GM19463 (cell line): Measurements from ENCODE around the gene MED16.
"Not testable (repeated sequence)": the region's sequence is repeated elsewhere in the genome, so short reads cannot be mapped to it uniquely, and the experiment has no call there.

Experiments
- ATAC-seq: cut with Tn5 transposase; IDR thresholded peaks from one replicate; pipeline ENCODE4 v1.9.1; 2021; ENCODE audit warnings: mild to moderate bottlenecking, moderate library complexity; ENCODE audit not compliant: unreplicated experiment

The MED16 gene

DNA sequence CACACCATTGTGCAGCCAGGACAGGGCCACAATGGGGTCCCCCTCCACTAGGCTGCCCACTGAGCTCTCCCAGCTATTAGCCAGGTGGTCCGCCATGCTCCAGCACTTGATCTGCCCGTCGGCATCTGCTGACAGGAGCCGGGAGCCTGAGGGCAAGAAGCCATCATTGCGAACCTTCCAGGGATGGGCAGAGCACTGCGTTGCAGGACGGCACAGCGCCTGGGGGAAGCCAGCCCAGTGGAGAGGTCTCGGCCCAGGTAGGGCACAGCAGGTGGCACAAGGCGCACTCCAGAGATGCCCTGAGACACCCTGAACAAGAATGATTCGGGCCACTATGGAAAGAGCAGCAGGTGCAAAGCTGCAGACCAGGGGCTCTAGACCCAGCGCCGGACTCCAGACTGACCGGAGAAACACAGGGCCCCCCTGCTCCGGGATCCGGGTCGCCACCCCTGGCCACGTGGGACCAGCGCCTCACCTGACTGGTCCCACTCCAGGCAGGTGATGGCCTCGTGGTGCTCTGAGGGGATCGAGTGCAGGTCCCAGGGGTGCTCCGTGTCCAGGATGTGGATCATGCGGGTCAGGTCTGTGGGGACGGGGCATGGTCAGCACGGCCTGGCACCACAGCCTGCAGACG is 3.2 kb downstream of the MED16 start:
- ATAC-seq = no peak

DNA sequence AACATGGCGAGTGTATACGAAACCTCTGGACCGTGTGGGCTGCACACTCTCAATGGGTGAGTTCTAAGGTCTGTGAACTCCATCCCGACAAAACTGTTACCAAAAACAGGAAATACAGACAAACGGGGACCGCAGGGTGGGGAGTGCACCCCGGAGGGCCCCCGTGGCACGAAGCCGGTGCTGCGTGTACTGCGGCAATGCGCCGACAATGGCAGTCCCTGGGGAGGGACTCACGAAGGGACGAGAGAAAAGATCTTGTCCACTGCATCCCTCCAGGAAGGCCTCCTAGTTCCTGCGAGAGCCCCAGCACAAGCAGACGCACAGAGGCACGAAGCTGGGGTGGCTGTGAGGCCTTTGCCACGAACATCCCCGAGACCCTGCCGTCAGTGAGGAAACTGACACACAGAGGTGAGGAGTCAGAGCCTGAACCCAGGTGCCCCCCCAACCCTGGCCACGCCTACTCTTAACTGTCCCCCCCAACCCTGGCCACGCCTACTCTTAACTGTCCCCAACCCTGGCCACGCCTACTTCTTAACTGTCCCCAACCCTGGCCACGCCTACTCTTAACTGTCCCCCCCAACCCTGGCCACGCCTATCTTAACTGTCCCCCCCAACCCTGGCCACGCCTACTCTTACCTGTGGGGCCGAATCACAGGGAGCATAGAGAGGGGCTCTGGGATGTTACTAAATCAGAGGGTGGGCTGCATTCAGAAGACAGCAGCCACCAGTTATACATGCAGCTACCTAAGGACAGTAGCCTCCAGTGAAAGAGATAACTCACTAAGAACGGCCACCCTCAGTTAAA is 4.2 kb downstream of the MED16 start:
- no peak for ATAC-seq

DNA sequence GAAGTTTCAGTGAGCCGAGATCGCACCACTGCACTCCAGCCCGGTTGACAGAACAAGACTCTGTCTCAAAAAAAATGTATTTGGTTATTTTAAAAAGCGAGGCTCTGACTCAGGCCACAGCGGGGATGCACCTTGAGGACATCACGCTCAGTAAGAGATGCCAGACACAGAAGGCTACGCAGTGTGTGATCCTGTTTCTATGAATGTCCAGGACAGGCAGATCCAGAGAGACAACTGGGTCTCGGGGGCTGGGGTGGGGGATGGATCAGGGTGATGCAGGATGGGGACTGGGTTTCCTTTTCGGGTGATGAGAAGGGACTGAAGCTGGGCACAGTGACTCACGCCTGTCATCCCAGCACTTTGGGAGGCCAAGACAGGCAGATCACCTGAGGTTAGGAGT is 5.4 kb downstream of the MED16 start:
- ATAC-seq = no peak

DNA sequence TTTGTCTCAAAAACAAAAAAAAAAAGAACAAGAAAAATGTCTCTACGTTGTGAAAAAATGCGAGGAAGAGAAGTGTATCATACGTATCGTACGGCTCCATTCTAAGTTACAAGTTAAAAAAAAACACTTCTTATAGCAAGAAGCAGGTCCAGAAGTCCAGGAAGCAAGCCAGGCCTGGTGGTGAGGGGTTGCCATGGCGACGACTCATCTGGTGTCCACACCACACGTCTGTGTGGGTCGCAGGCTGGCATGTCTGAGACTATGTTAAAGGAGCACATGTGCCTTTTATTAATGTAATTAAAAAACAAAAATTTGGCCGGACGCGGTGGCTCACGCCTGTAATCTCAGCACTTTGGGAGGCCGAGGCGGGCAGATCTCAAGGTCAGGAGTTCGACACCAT is 5.9 kb downstream of the MED16 start:
- no peak for ATAC-seq

DNA sequence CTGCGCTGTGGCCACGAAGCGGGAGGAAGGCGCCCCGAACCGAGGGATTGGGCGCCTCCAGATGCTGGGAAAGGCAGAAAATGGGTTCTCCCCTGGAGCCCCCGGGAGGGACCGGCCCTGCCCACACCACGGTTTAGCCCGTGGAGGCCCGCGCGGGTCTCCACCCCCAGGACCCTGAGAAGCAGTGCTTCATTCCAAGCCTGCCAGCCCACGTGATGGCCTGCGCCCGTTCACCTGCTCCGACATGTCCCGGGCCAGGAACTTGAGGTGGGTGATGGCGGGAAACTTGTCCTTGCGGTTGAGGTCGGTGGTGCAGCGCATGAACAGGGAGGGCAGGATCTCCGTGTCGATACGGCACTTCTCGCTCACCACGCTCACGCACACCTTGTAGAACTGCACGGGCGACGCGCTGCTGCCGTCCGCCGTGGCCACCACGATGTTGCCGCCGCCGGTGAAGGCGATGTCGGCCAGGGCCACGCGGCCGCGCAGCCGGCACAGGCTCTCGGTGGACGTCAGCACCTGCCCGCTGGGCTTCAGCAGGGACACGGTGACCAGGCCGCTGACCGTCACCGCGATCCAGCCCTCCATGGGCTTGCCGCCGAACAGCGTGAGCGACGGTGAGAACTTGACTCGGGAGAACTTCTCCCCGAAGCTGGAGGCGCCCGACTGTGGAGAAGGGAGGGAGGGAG is 7.3 kb downstream of the MED16 start:
- no peak for ATAC-seq

DNA sequence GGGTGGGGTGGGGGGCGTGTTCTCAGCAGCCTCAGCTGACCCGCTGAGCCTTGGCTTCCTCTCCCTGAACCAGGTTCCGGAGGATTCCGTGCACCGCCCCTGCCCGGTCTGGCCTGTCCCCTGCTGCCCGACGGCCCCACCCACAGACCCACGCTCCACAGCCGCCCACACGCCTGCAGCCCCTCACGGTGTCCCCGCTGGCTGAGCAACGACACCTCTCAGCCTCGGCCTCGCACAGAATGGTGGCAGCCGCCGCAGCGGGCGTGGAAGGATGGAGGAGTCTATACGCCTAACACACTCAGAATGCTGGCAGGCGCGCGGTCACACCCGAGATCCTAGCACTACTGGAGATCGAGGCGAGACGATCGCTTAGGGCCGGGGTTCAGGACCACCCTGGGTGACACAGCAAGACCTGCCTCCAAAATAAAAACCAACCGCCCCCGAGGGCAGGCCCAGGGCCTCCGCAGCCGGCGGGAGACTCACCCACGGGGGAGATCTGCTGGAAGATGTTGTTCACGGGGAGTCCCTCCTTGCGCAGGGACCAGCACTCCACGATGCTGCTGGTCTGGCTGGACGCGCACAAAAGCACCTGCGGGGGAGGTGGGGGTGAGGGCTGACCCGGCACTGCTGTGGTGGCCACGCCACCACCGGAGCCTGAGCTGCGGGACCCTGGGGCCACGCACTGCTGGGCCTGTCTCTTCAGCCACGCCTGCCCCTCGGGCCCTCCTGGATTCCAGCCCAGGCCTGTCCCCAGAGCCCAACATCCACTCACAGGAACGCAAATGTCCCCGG is 8.4 kb downstream of the MED16 start:
- ATAC-seq = no peak

DNA sequence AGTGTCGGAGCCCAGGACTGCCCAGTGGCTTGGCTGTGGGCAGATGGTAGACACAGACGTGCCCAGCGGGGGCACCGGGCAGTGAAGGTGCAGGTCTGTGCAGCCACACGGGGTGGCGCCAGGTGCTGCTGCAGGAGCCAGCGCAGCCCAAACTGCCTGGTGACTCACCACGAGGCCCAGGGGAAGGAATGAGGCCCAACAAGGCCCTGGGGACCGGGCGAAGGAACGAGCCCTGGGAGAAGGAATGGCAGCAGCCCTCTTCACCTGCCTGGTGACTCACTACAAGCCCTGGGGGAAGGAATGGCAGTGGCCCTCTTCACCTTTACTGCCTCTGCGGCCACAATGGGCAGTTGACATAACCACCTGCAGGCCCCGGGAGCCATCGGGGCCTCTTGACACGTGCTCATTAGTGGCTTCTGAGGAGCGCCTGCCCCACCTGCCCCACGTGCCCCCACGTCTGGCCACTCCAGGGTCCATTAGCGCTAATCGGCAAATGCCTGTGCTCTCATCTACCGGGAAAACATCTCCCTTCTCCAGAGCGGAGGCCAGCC is 9.3 kb downstream of the MED16 start:
- no peak for ATAC-seq

DNA sequence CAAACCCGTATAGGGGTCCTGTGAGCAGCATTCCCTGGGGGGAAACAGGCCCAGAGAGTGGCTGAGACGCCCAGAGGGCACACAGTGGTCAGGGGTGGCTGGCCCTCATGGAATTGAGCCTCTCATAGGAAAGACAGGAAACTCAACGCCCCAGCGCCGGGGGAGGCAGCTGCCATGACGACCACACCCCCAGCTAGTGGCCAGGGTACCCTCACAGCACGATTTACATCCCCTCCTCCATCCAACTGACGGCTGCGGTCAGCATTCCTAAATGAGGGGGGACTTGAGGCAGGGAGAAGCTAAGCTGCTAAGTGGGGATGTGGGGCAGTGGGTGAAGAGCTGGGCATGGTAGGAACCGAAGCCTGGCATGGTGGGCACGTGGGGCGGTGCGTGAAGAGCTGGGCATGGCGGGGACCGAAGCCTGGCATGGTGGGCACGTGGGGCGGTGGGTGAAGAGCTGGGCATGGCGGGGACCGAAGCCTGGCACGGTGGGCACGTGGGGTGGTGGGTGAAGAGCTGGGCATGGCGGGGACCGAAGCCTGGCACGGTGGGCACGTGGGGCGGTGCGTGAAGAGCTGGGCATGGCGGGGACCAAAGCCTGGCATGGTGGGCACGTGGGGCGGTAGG is 10.0 kb downstream of the MED16 start:
- ATAC-seq = no peak

DNA sequence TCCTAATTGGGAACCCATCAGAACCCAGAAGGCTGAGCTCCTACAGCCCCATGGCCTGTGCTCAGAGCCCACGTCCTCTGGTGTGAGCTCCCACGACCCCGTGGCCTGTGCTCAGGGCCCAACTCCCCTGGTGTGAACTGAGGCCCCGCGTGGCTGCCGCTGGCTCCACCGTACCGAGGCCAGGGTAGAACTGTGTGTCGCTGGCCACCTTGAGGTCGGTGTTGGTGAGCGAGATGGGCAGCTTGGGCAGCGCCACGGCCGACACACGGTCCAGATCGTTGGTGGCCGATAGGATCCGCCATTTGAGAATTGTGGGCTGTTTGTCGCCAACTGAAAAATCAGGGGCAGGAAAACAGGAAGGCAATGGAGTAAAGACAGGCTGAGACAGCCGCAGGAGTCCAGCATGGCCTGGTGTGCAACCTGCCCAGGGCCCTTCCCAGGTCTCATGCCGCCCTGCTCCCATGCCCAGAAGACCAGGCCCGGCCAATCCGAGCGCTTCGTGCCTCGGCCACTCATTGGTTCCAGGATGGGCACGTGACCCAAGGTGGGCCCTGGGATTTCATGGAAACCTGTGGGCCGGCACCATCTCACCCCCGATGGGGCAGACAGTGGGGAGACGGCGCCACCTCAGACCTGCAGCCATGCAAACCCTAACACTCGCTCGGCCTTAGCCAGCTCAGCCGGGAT is 11.5 kb downstream of the MED16 start:
- no peak for ATAC-seq

DNA sequence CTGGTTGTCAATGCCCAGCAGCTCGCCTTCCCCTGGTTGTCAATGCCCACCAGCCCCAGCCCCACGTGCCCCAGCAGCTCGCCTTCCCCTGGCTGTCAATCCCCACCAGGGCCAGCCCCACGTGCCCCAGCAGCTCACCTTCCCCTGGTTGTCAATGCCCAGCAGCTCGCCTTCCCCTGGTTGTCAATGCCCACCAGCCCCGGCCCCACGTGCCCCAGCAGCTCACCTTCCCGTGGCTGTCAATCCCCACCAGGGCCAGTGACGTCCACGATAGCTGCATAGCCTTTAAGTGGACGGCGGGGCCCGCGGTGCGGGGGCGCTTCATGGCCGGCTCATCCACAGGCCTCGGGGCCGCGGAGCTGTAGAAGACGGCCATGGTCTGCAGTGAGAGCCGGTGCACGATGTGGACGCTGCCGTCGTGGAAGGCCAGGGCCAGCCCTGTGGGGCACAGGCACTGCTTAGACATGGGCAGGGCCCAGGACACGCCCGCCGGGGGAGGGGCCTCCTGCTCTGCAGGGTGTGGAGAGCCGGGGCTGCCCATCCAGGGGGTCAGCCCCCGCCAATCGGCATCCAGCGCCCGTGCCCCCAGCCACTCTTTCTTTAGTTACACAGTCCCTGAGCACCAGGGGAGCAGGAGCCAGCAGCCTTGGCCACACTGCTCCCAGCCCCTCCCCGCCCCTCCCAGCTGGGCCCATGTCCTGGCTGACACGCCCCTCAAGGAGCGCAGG is 13.1 kb downstream of the MED16 start:
- ATAC-seq = no peak

DNA sequence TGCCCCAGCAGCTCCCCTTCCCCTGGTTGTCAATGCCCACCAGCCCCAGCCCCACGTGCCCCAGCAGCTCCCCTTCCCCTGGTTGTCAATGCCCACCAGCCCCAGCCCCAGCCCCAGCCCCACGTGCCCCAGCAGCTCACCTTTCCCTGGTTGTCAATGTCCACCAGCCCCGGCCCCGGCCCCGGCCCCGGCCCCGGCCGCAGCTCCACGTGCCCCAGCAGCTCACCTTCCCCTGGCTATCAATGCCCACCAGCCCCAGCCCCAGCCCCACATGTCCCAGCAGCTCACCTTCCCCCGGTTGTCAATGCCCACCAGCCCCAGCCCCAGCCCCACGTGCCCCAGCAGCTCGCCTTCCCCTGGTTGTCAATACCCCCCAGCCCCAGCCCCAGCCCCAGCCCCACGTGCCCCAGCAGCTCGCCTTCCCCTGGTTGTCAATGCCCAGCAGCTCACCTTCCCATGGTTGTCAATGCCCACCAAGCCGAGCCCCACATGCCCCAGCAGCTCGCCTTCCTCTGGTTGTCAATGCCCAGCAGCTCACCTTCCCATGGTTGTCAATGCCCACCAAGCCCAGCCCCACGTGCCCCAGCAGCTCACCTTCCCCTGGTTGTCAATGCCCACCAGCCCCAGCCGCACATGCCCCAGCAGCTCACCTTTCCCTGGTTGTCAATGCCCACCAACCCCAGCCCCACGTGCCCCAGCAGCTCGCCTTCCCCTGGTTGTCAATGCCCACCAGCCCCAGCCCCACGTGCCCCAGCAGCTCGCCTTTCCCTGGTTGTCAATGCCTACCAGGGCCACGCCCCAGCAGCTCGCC is 14.0 kb downstream of the MED16 start:
- ATAC-seq = not testable (repeated sequence)

DNA sequence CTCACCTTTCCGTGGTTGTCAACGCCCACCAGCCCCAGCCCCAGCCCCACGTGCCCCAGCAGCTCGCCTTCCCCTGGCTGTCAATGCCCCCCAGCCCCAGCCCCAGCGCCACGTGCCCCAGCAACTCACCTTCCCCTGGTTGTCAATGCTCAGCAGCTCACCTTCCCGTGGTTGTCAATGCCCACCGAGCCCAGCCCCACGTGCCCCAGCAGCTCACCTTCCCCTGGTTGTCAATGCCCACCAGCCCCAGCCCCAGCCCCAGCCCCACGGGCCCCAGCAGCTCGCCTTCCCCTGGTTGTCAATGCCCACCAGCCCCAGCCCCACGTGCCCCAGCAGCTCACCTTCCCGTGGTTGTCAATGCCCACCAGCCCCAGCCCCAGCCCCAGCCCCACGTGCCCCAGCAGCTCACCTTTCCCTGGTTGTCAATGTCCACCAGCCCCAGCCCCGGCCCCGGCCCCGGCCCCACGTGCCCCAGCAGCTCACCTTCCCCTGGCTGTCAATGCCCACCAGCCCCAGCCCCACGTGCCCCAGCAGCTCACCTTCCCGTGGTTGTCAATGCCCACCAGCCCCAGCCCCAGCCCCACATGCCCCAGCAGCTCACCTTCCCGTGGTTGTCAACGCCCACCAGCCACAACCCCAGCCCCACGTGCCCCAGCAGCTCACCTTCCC is 14.9 kb downstream of the MED16 start:
- ATAC-seq = not testable (repeated sequence)

DNA sequence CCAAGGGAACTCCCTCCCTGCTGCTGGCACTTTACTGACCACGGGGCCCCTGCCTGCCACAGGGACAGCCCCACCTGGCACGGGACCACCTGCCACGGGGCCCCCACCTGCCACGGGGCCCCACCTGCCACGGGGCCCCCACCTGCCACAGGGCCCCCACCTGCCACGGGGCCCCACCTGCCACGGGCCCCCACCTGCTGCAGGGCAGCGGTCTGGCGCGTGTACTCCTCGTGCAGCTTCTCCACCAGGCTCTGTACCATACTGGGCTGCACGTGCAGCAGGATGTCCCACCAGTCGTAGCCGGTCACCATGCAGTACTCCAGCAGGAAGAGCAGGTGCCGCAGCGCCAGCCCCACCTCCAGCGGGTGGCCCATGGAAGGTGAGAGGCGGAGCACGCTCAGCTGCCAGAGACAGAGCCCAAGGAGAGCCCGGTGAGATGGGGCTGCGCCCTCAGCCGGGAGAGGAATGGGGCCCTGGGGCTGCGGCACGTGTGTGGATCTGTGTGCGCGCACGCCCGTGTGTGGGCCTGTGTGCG is 16.1 kb downstream of the MED16 start:
- ATAC-seq = no peak

DNA sequence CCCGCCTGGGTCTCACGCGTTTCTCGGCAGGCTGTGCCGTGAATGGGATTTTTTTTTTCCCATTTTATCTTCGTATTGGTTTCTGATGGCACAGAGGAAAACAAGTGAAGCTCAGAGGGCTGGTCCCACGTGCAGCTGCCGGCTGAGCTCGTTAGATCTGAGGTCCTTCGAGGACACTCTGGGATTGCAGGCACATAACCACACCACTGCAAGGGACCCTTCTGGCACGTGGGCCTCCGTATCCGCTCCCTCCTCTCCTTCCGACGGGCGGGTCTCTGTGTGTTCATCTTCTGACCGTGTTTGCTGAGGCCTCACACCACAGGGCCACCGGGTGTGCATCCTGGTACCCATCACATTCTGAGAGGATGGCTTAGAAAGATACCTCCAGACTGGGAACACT is 16.9 kb downstream of the MED16 start:
- no peak for ATAC-seq

DNA sequence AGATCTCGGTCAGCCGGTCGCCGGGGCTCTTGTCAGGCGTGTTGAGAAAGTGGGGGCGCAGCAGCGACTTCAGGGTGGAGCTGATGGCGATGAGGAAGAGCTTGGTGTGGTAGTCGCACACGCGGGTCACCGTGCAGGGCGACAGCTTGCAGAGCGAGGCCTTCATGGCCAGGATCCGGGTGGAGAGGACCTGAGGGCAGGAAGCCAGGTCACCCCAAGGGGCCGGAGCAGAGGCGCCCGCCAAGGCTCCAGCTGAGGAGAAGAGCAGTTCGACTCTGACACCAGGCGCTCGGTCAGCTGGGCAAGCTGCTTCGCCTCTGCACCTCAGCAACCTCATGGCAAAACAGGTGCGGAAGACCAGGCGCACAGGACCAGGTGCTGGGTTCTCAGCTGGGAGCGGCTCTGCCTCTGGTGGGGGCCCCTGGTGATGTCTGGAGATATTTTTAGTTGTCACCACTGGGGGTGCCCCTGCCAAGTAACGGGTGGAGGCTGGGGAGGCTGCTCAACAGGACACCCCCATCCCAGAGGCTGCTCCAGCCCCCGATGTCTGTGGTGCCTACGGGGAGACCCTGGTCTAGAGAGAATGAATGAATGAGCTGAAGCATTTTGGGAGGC is 17.6 kb downstream of the MED16 start:
- no peak for ATAC-seq

DNA sequence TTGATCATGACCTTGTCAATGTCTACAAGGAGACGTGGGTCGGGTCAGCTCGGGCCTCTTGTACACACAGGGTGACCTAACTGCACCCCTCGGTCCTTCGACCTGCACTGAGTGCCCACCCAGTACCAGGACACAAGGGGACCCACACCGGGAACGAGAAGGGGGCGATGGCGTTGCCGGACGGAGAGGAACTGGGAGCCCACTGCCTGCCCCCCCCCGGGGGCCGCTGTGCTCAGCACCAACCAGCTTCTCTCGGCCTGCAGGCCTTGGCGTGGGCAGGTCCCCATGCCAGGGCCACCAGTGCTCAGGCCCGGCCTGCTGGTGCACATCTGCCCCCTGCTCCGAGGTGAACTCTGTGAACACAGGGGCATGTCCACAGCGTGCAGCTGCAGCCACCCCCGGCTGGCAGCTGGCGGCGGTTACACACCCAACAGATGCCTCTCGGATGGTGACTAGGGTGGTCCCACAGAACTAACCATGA is 19.4 kb downstream of the MED16 start:
- no peak for ATAC-seq

DNA sequence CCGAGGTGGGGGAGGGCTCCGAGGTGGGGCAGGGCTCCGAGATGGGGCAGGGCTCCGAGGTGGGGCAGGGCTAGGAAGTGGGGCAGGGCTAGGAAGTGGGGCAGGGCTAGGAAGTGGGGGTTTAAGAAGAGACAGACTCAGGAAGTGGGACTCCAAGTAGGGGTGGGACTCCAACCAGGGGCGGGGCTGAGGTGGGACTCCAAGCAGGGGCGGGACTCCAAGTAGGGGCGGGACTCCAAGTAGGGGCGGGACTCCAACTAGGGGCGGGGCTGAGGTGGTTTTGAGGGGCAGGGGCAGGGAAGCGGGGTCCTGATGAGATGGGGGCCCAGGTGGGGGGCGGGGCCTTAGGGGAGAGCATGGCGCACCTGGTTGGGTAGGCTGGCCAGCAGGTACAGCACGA is 19.9 kb downstream of the MED16 start:
- no peak for ATAC-seq
